Vagina (tissue), 2 donors: Measurements from ENCODE around the gene WDR19. TPM values are rescaled to one million over a fixed set of nuclear protein-coding genes. Genes with fewer than 3 reads are reported as not detected.
A peak's percentile ranks its signal among the peaks of the same experiment; 100 is the strongest.
"Not testable (repeated sequence)": the region's sequence is repeated elsewhere in the genome, so short reads cannot be mapped to it uniquely, and the experiment has no call there.

Experiments
- DNase-seq, 2 donors: peaks; one replicate each; pipeline ENCODE4 v3.0.0-alpha.2; 2017; ENCODE audit errors: extremely low spot score in 2 of 2
- H3K27ac ChIP-seq: fragments of 200-600 bp; sonication (generic); one replicate; pipeline ENCODE4 v1.5.1; 2019
- H3K27me3 ChIP-seq: fragments of 200-600 bp; sonication (generic); one replicate; pipeline ENCODE4 v1.5.1; 2019
- H3K36me3 ChIP-seq, 2 donors: fragments of 200-600 bp; sonication (generic); one replicate each; pipeline ENCODE4 v1.5.1; 2017 to 2019
- H3K4me1 ChIP-seq: fragments of 200-600 bp; sonication (generic); one replicate; pipeline ENCODE4 v1.5.1; 2019
- H3K4me3 ChIP-seq, 2 donors: fragments of 200-600 bp; sonication (generic); 1 replicate in 1 of 2; 2 replicates in 1 of 2; pipeline ENCODE4 v1.5.1; 2016 to 2019
- H3K9me3 ChIP-seq: fragments of 200-600 bp; sonication (generic); one replicate; pipeline ENCODE4 v1.5.1; 2019
- POLR2A ChIP-seq, 2 donors: fragments of 450-650 bp; IDR thresholded peaks; one replicate each; pipeline ENCODE4 v1.6.1; 2017; ENCODE audit warnings: antibody characterized with exemption in 2 of 2, mild to moderate bottlenecking in 2 of 2, moderate library complexity in 2 of 2
- POLR2AphosphoS5 ChIP-seq, 2 donors: sonication (generic); formaldehyde crosslinking; IDR thresholded peaks; one replicate each; pipeline ENCODE4 v1.9.0; 2017; ENCODE audit warnings: antibody characterized with exemption in 2 of 2, mild to moderate bottlenecking in 2 of 2, low read depth in 1 of 2; ENCODE audit not compliant: insufficient read depth in 1 of 2
- intact Hi-C: fragments of 100-400 bp; cut with DNase I; formaldehyde crosslinking; loops from one replicate; pipeline ENCODE4 v1.15.1; 2023
- total RNA-seq: library from RNA; depleted of rRNA; stranded (reverse); fragments of >200 nt; gene quantifications from one replicate; pipeline ENCODE4 v1.2.3, GENCODE V29; 2016
- TF ChIP-seq, protein P1 (sequence below), 3 experiments: fragments of 450-650 bp in 2 of 3; fragments of 200-600 bp in 1 of 3; sonication (generic) in 1 of 3; IDR thresholded peaks; one replicate each; pipeline ENCODE4 v1.5.1; 2017 to 2019; ENCODE audit warnings: antibody characterized with exemption in 3 of 3, mild to moderate bottlenecking in 2 of 3, moderate library complexity in 2 of 3

WDR19 gene
- total RNA-seq, 1 donor from 2014 or later, result 47.1 TPM

GRCh38 chr4:39170301-39170700, 12.0 kb upstream of the WDR19 start:
- TF ChIP-seq POLR2AphosphoS5 (IDR thresholded peaks at IDR 0.05; ENCODE audit: insufficient read depth in 1 of 2, low read depth in 1 of 2) (no peak), POLR2A (IDR thresholded peaks at IDR 0.05) (no peak)
- TF ChIP-seq, protein P1, sequence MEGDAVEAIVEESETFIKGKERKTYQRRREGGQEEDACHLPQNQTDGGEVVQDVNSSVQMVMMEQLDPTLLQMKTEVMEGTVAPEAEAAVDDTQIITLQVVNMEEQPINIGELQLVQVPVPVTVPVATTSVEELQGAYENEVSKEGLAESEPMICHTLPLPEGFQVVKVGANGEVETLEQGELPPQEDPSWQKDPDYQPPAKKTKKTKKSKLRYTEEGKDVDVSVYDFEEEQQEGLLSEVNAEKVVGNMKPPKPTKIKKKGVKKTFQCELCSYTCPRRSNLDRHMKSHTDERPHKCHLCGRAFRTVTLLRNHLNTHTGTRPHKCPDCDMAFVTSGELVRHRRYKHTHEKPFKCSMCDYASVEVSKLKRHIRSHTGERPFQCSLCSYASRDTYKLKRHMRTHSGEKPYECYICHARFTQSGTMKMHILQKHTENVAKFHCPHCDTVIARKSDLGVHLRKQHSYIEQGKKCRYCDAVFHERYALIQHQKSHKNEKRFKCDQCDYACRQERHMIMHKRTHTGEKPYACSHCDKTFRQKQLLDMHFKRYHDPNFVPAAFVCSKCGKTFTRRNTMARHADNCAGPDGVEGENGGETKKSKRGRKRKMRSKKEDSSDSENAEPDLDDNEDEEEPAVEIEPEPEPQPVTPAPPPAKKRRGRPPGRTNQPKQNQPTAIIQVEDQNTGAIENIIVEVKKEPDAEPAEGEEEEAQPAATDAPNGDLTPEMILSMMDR (IDR thresholded peaks at IDR 0.05), result no peak
- intact Hi-C loops, result no loop called here
- H3K27ac ChIP-seq, result no peak overlapping the region
- DNase-seq, result no peak
- H3K27me3 ChIP-seq, result no peaks in the 10 kb centered on the region
- no peaks in the 10 kb centered on the region for H3K4me1 ChIP-seq
- no peak overlapping the region for H3K4me3 ChIP-seq
- no peaks in the 10 kb centered on the region for H3K36me3 ChIP-seq
- H3K9me3 ChIP-seq, result no peaks in the 10 kb centered on the region

DNA sequence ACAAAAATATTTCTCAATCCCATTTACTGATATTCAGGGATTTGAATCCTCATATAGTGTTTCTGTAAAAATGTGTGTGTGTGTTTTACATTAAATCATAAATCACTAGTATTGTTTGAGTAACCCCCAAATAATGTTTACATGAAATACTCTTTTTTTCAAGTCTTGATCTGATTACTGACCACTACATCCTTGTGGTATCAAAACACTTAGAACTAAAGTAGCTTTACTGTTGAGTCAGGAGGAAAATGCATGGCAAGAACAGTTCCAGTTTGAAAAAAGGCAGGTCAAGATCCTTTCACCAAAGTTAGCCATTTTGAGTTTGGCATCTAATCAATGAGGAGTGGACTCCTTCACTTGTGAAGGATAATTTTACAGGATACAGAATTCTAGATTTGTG, 3.6 kb upstream of the WDR19 start:
- DNase-seq, result no peak
- Histone ChIP-seq H3K27me3 (no peaks in the 10 kb centered on the region), H3K36me3 (no peaks in the 10 kb centered on the region), H3K4me3 (no peak overlapping the region), H3K27ac (no peak overlapping the region), H3K9me3 (no peaks in the 10 kb centered on the region), H3K4me1 (peaks cover 7% of the 10 kb centered on the region)
- intact Hi-C loops, result no loop called here
- TF ChIP-seq POLR2A (IDR thresholded peaks at IDR 0.05) (no peak), POLR2AphosphoS5 (IDR thresholded peaks at IDR 0.05; ENCODE audit: insufficient read depth in 1 of 2, low read depth in 1 of 2) (no peak)
- TF ChIP-seq, protein P1 (IDR thresholded peaks at IDR 0.05), result no peak

DNA sequence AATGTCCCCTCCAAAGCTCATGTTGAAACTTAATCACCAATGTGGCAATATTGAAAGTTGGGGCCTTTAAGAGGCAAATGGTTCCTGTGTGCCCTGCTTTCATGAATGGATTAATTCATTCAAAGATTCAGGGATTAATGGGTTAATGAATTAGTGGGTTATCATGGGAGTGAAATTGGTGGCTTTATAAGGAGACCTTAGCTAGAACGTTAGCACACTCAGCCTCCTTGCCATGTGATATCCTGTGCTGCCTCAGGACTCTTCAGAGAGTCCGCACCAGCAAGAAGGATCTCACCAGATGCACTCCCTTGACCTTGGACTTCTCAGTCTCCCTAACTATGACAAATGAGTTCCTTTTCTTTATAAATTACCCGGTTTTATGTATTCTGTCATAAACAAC, 2.6 kb upstream of the WDR19 start:
- Histone ChIP-seq H3K36me3 (no peaks in the 10 kb centered on the region), H3K27ac (no peak overlapping the region), H3K4me1 (peaks cover 16% of the 10 kb centered on the region), H3K9me3 (no peaks in the 10 kb centered on the region), H3K4me3 (no peak overlapping the region), H3K27me3 (no peaks in the 10 kb centered on the region)
- no peak for TF ChIP-seq POLR2AphosphoS5 (IDR thresholded peaks at IDR 0.05; ENCODE audit: insufficient read depth in 1 of 2, low read depth in 1 of 2)
- TF ChIP-seq POLR2A (IDR thresholded peaks at IDR 0.05), result no peak
- TF ChIP-seq, protein P1 (IDR thresholded peaks at IDR 0.05), result no peak
- no peak for DNase-seq
- intact Hi-C loops, result no loop called here

GRCh38 chr4:39180629-39181028, 1.7 kb upstream of the WDR19 start:
- H3K27me3 ChIP-seq, H3K9me3 ChIP-seq, DNase-seq, H3K27ac ChIP-seq, H3K4me3 ChIP-seq, intact Hi-C loops, H3K36me3 ChIP-seq: not testable (repeated sequence)
- H3K4me1 ChIP-seq, result peaks cover 16% of the 10 kb centered on the region

DNA sequence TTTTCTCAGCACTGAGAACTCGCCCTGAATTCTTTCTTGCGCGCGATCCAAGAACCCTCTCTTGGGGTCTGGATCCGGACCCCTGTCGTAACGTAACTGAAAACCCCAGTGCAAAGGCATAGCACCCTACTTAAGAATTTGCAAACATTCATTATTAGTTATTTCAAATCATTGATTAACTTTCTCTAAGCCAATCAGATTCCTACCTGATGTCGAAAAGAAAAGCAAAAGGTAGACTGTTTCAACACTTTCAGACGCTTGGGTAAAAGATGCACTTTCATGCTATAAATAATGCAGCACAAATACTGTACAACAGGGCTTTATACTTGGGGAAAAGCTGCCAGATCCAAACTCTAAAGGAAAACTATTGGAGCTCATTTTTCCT, 817 bp upstream of the WDR19 start:
- Histone ChIP-seq H3K27me3 (no peaks in the 10 kb centered on the region), H3K27ac (peak overlapping the region; percentile 58), H3K4me1 (peaks cover 16% of the 10 kb centered on the region), H3K36me3 (no peaks in the 10 kb centered on the region), H3K9me3 (no peaks in the 10 kb centered on the region), H3K4me3 (peak overlapping the region; percentile 21 to 87)
- no peak for TF ChIP-seq POLR2A (IDR thresholded peaks at IDR 0.05)
- no peak for TF ChIP-seq POLR2AphosphoS5 (IDR thresholded peaks at IDR 0.05; ENCODE audit: insufficient read depth in 1 of 2, low read depth in 1 of 2)
- TF ChIP-seq, protein P1 (IDR thresholded peaks at IDR 0.05), result no peak
- no peak for DNase-seq
- intact Hi-C loops, result no loop called here

DNA sequence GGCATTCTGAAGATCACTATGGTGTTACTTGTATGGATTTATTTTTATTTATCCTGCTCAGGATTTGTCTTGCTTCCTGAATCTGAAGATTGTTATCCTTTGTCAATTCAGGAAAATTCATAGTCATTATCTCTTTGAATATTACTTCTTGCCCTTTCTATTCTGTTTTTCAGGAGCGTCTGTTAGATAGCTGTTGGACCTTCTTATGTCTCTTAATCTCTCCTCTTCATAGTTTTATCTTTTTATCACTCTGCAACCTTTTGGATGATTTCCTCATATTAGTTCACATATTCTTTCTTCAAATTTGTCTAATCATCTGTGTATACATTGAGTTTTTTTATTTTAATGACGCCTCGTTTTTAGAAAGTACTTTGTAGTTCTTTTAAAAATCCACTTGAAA, 19.6 kb downstream of the WDR19 start:
- no peaks in the 10 kb centered on the region for H3K27me3 ChIP-seq
- TF ChIP-seq POLR2A (IDR thresholded peaks at IDR 0.05), result no peak
- TF ChIP-seq, protein P1 (IDR thresholded peaks at IDR 0.05), result no peak
- no peak for TF ChIP-seq POLR2AphosphoS5 (IDR thresholded peaks at IDR 0.05; ENCODE audit: insufficient read depth in 1 of 2, low read depth in 1 of 2)
- no peaks in the 10 kb centered on the region for H3K4me1 ChIP-seq
- peaks cover 10 to 21% of the 10 kb centered on the region in 2 donors for H3K36me3 ChIP-seq
- intact Hi-C loops, result no loop called here
- no peak overlapping the region for H3K27ac ChIP-seq
- no peak overlapping the region for H3K4me3 ChIP-seq
- no peak for DNase-seq
- H3K9me3 ChIP-seq, result no peaks in the 10 kb centered on the region
